DOHH2 (cell line): ENCODE results near the gene OPA3.

Experiments used
- H3F3A ChIP-seq: fragments of 200-600 bp; sonication (generic), shearing (Covaris generic); 2 replicates; pipeline ENCODE4 v1.6.0; 2016; ENCODE audit warnings: antibody characterized with exemption, mild to moderate bottlenecking; ENCODE audit not compliant: control insufficient read depth, insufficient read depth
- H3K27ac ChIP-seq: fragments of 200-600 bp; sonication (generic); 2 replicates; pipeline ENCODE4 v1.5.1; 2014; ENCODE audit warnings: low read depth, mild to moderate bottlenecking, low read length, moderate library complexity
- H3K27me3 ChIP-seq: fragments of 200-600 bp; sonication (generic); 2 replicates; pipeline ENCODE4 v1.6.1; 2014; ENCODE audit warnings: mild to moderate bottlenecking, low read length, mixed read lengths; ENCODE audit not compliant: control insufficient read depth
- H3K36me3 ChIP-seq: fragments of 200-600 bp; sonication (generic); 2 replicates; pipeline ENCODE4 v1.6.1; 2014; ENCODE audit warnings: mild to moderate bottlenecking, low read length, moderate library complexity, mixed read lengths; ENCODE audit not compliant: control insufficient read depth
- H3K4me1 ChIP-seq: fragments of 200-600 bp; sonication (generic); 2 replicates; pipeline ENCODE4 v1.6.1; 2014; ENCODE audit warnings: mild to moderate bottlenecking, low read length, mixed read lengths; ENCODE audit not compliant: control insufficient read depth
- H3K4me2 ChIP-seq: fragments of 200-600 bp; sonication (generic); 2 replicates; pipeline ENCODE4 v1.6.0; 2014; ENCODE audit warnings: mild to moderate bottlenecking, low read length, moderate library complexity
- H3K4me3 ChIP-seq: fragments of 200-600 bp; sonication (generic); 2 replicates; pipeline ENCODE4 v1.5.1; 2014; ENCODE audit warnings: mild to moderate bottlenecking, low read length, mixed read lengths
- H3K79me2 ChIP-seq: fragments of 200-600 bp; sonication (generic); 2 replicates; pipeline ENCODE4 v1.6.1; 2014; ENCODE audit warnings: mild to moderate bottlenecking, low read length, mixed read lengths; ENCODE audit not compliant: control insufficient read depth
- H3K9me2 ChIP-seq: fragments of 200-600 bp; sonication (generic); replicated peaks from 2 replicates; pipeline ENCODE4 v1.6.1; 2014; ENCODE audit warnings: mild to moderate bottlenecking, low read length, mixed read lengths; ENCODE audit not compliant: control insufficient read depth
- H3K9me3 ChIP-seq: fragments of 200-600 bp; sonication (generic); 2 replicates; pipeline ENCODE4 v1.6.1; 2014; ENCODE audit warnings: antibody characterized with exemption, low read length, mixed read lengths; ENCODE audit not compliant: control insufficient read depth, insufficient read depth
- H4K20me1 ChIP-seq: fragments of 200-600 bp; sonication (generic); 2 replicates; pipeline ENCODE4 v1.6.0; 2014; ENCODE audit warnings: low read depth, mild to moderate bottlenecking, antibody characterized with exemption, low read length, moderate library complexity; ENCODE audit not compliant: control insufficient read depth, insufficient read depth
- EZH2phosphoT487 ChIP-seq: fragments of 200-600 bp; sonication (generic); IDR thresholded peaks from 2 replicates; pipeline ENCODE4 v1.6.1; 2017; ENCODE audit warnings: borderline replicate concordance, mild to moderate bottlenecking, antibody characterized with exemption, low read length, moderate library complexity, mixed read lengths
- TF ChIP-seq, protein P1 (sequence below): fragments of 200-600 bp; sonication (generic); IDR thresholded peaks from one replicate; pipeline ENCODE4 v1.5.1; 2014; ENCODE audit warnings: antibody characterized with exemption, mild to moderate bottlenecking, low read depth, low read length; ENCODE audit not compliant: poor library complexity, severe bottlenecking

Gene OPA3

DNA sequence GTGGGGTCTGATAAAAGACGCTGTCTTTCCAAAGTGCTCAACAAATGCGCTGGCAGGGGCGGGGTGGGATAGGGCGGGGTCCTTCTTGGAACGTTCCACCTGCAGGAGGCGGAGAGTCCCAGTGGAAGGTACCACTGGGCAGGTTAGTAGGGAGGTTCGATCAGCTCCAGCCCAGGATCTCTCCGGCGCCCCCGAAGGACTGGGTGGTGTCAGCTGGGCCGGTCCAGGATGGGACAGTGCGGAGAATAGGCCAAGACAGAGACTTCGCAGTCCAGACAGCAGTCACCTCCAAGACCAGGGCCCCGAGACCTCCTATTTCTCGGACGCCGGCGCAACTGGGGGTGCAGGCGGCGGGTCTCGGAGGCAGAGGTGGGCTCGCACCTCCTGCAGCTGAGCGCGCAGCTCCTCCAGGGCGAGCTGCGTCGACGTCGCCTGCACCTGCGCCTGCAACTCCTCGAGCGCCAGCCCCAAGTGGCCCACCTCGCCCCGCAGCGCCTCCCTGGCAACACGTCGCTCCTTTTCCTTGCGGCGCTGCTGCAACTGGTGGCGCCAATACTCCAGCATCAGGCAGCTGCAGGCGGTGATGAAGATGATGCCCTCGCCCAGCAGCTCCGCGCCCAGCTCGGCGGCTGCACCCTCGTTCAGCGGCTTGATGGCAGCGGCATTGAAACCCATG, 55.7 kb downstream of the OPA3 start:
- no peaks in the 10 kb centered on the region for H4K20me1 ChIP-seq
- H3K4me2 ChIP-seq: no peak overlapping the region
- peaks cover 36% of the 10 kb centered on the region for H3K36me3 ChIP-seq
- H3K27ac ChIP-seq: no peak overlapping the region
- H3F3A ChIP-seq: no peaks in the 10 kb centered on the region
- no peak overlapping the region for H3K4me3 ChIP-seq
- H3K79me2 ChIP-seq: no peaks in the 10 kb centered on the region
- 0 out of 2 replicates have a peak, but pooled peaks cover 4% of the 10 kb centered on the region for H3K4me1 ChIP-seq
- H3K9me2 ChIP-seq: no peaks in the 10 kb centered on the region
- no peaks in the 10 kb centered on the region for H3K27me3 ChIP-seq
- H3K9me3 ChIP-seq: peaks cover 7% of the 10 kb centered on the region; the same call in 1 of the 2 replicates
- no peak for TF ChIP-seq EZH2phosphoT487
- TF ChIP-seq, protein P1, sequence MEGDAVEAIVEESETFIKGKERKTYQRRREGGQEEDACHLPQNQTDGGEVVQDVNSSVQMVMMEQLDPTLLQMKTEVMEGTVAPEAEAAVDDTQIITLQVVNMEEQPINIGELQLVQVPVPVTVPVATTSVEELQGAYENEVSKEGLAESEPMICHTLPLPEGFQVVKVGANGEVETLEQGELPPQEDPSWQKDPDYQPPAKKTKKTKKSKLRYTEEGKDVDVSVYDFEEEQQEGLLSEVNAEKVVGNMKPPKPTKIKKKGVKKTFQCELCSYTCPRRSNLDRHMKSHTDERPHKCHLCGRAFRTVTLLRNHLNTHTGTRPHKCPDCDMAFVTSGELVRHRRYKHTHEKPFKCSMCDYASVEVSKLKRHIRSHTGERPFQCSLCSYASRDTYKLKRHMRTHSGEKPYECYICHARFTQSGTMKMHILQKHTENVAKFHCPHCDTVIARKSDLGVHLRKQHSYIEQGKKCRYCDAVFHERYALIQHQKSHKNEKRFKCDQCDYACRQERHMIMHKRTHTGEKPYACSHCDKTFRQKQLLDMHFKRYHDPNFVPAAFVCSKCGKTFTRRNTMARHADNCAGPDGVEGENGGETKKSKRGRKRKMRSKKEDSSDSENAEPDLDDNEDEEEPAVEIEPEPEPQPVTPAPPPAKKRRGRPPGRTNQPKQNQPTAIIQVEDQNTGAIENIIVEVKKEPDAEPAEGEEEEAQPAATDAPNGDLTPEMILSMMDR: no peak

GRCh38 chr19:45528149-45528743, 56.4 kb downstream of the OPA3 start:
- Histone ChIP-seq H3K9me3 (peaks cover 7% of the 10 kb centered on the region; the same call in 1 of the 2 replicates), H3K9me2 (no peaks in the 10 kb centered on the region), H3K4me3 (no peak overlapping the region), H3K79me2 (no peaks in the 10 kb centered on the region), H3K4me2 (no peak overlapping the region), H3K27ac (no peak overlapping the region), H4K20me1 (no peaks in the 10 kb centered on the region), H3K27me3 (no peaks in the 10 kb centered on the region), H3F3A (no peaks in the 10 kb centered on the region; the same call in 1 of the 2 replicates), H3K4me1 (peaks cover 7% of the 10 kb centered on the region), H3K36me3 (peaks cover 40% of the 10 kb centered on the region)
- TF ChIP-seq, protein P1: no peak
- no peak for TF ChIP-seq EZH2phosphoT487

- H3K27me3 ChIP-seq: no peaks in the 10 kb centered on the region
- H3K27ac ChIP-seq: no peak overlapping the region
- no peaks in the 10 kb centered on the region; the same call in 1 of the 2 replicates for H3F3A ChIP-seq
- TF ChIP-seq, protein P1: no peak
- no peak for TF ChIP-seq EZH2phosphoT487
- no peak overlapping the region for H3K4me3 ChIP-seq
- H3K79me2 ChIP-seq: no peaks in the 10 kb centered on the region
- peaks cover 7% of the 10 kb centered on the region for H3K4me1 ChIP-seq
- H3K36me3 ChIP-seq: peaks cover 40% of the 10 kb centered on the region
- no peak overlapping the region for H3K4me2 ChIP-seq
- no peaks in the 10 kb centered on the region for H3K9me2 ChIP-seq
- H3K9me3 ChIP-seq: peaks cover 7% of the 10 kb centered on the region; the same call in 1 of the 2 replicates
- H4K20me1 ChIP-seq: no peaks in the 10 kb centered on the region
Observed at GRCh38 chr19:45527731-45528130, 56.9 kb downstream of the OPA3 start.
